ENCODE results near the gene TBL1X.

The TBL1X gene

DNA sequence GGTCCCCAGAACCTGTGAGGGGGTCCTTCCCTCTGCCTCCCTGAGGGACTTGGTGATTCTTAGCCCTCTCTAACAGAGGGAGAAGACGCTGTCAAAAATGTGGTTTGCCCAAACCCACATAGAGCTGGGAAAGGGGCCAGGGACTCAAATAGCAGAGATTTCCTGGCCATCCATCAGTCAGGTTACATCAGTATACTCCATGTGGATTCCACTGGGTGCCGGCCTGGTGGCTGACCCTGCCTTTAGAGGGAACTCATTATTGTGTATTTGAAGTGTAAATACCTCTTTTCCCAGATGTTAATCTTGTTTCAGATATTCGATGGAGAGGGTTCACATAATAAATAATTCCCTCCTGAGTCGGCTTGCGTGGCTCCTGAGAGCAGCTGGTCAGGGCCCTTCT, 130.3 kb downstream of the TBL1X start:
- DNase-seq, result no peak

DNA sequence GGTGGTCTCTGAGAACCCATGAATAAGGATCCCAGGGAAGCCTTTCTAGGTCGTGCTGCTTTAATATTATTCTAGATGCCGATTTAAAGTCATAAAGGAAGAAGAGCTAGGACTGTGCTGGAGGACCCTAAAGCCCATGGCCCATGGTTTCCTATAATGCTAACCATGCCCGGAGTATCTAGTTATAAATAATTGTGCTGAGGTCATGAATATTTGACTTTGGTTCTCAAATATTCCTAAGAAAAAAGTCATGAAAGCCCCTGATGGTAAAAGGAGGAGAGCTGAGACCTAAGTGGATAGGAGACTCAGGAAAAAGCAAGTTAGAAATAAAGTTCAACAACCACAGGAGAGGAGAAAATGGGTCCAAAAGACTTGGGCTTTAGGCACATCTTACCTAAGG, 132.0 kb downstream of the TBL1X start:
- DNase-seq, result no peak

DNA sequence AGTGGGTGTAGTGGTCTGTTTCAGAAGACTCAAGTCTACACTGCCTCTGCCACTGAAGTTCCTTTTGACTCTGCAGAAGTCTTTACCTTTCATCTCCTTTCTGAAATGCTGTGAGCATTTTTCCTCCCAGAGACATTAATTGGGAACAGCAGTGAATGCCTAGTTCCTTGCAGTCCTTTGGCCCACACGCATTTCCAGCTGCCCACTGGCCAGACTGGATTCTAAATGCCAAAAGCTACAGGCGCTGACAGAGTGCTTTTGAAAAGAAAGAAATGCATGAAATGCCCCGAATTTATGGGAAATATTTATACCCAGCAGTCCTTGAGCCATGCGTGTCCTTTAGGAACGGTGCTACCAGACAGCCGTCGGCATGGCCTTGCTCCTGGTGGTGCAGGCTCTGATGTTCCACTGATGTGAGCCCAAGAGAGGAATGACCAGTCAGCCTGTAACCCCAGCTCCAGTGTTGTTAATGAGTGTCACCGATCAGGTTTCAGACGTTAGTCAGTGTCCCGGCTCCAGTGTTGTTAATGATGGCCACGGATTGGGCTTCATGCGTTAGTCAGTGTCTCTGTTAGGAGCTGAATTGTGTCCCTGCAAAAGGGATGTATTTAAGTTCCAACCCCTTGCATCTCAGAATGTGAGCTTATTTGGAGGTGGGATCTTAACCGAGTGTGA, 132.6 kb downstream of the TBL1X start:
- DNase-seq, result no peak

DNA sequence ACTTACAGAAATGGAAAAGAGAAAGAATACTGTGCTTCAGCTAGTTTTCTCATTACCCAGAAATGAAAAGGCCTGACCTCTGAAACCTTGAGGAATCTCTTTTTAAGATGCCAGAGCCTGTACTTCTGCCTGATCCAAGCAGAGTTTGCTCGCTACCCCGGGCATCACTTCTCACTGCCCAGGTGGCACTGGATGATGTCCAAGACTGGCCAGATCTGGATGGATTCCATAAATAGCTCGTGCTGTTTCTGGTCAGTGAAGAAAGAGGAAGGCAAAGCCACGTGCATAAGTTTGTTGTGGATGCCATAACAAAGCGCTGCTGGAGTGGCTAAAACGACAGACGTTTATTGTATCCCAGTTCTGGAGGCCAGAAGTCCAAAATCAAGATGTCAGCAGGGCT, 133.5 kb downstream of the TBL1X start:
- no peak for DNase-seq

DNA sequence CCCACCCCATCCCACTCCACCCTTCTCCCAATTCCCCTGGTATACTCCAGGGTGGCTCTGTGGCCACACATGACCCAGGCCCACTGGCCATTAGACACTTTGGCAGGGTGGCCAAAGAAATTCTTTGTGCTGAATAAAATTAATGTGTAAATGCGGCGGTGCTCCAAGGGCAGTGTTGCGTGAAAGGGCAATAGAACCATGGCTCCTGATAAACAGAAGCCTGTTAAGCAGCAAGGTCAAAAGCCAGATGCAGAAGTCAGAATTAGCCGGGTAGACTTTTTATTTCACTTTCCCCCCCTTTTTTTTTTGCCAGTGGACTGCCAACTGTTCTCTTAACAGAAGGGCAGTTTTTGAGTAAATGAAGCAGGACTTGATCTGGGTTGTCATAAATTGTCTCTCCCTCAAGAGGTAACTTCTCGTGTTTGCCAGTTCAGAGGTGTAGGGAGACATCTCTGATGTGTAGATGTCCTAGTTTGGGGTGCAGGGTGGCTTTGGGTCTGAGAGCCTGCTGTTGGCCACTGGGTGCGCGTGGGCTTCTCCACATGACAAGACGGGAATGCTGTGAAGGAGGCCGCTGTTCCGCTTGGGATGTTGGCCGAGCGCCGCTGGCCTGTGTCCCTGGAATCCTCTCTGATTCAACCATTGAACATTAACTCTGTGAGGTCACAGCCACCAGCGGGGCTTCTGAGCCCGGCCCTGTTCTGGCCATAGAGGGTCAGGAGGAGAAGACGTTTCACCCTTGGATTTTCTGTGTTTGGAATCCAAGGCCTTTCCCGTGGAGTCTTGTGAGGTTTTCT, 139.5 kb downstream of the TBL1X start:
- DNase-seq, result no peak

DNA sequence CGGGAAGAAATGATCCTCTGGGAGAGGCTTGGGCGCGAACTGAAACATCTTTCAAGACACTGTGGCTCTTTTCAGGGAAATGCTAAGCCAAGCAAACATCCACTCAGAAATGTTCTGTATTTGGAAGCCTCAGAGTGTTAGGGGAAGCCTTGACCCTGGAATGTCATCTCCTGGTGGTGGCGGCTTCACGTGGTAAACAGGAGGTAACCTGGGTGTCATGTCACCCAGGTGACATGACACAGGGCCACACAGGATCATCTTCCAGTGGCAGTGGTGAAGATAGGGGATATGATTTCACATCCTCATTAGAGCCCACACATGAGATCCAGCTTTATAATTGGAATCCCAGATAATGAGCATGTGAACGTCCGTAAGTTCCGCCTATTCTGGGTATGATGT, 140.0 kb downstream of the TBL1X start:
- DNase-seq, result no peak

DNA sequence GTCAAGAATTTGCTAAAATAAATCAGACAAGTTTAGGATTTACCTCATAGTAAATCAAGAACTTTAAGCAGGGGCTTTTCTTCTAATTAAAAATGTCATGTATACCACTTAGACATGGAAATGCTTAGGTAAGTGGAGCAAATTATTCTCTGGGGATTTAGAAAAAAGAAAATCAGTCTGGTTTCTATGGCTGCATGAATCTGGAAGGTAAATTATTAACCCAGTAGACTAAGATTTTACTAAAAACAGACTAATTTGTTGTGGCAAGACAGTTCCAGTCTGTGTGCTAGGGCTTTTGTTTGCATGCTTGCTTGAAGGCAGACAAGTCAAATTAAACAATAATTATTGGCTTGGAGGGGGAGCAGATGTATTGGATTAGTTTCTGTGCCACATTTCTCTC, 140.6 kb downstream of the TBL1X start:
- no peak for DNase-seq

DNA sequence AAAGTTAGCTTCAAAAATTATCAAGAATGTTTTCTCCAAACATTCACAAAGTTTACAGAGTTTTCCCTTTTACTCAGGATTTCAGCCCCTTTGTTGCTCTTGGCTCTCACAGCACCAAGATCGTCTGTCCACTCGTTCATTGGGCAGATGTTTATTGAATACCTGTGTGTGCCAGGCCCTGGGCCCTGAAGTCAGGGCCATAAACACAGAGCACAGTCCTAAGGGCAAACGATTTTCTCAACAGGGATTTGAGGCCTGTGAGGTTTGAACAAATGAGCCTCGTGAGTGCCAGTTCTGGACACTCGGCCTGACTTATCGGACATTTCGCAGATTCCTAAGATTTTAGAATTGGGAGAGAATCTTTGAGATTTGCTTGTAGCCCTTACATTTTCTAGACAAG, 142.1 kb downstream of the TBL1X start:
- DNase-seq, result no peak

DNA sequence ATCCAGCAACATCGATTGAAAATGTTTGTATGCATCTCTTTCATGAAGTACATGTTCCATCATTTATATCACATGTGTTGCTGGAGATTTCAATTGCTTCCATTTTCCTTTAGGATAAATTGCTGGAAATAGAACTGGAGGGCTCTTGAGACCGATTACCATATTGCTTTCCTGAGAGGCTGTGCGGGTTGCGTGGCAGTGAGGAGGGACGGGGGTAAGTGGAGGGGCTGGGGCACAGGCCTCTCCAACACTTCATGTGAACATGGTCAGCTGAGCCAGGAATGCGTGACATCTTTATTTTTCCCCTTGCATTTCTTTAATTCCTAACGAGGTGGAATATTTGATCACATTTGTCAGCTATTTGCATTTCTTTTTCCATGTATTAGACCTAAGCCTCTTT, 144.6 kb downstream of the TBL1X start:
- DNase-seq, result no peak

DNA sequence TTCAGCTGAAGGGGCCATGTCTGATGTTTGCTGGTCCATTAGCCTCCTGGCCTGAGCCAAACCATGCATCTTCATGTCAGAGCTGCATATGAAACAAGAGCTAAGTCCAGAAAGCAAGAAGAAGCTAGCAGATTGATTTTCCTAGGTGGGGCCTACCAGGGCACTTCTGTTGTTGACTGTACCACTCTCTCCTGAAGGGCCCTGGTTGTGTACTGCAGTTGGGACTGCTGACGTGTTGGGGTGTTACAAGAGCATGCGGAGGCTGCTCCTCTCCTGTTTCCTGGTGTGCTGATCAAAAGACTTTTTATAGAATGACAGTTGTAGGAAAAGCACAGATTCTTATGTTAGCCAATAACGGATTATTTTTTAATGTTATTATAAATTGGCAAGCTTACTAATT, 145.1 kb downstream of the TBL1X start:
- no peak for DNase-seq

DNA sequence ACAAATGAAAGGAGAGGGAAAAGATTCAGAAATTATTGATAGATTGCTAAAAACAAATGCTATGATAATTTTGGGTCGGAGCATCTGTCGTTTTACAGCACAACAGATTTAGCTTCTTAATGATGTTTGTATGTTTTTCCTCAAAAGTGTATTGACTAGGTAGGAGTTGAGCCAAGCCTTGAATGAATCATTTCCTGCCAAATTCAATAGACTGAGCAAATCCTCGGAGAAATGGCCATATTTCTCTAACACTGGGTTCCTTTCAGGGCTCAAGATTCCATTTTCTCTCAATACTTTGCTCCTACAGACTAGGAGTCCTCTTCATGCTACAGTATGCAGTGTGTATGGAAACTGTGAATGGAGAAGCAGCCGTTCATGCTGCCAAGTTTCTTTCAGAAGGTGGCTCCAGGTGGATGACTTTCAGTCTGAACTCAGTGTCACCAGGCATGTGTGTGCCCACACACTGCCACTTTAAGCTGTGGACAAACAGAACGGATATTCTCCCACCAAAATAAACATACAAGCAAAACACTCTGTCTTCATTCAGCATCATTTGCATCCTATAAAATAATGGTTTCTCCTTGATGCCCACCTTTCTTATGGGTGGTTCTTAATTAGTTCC, 146.0 kb downstream of the TBL1X start:
- DNase-seq, result no peak

DNA sequence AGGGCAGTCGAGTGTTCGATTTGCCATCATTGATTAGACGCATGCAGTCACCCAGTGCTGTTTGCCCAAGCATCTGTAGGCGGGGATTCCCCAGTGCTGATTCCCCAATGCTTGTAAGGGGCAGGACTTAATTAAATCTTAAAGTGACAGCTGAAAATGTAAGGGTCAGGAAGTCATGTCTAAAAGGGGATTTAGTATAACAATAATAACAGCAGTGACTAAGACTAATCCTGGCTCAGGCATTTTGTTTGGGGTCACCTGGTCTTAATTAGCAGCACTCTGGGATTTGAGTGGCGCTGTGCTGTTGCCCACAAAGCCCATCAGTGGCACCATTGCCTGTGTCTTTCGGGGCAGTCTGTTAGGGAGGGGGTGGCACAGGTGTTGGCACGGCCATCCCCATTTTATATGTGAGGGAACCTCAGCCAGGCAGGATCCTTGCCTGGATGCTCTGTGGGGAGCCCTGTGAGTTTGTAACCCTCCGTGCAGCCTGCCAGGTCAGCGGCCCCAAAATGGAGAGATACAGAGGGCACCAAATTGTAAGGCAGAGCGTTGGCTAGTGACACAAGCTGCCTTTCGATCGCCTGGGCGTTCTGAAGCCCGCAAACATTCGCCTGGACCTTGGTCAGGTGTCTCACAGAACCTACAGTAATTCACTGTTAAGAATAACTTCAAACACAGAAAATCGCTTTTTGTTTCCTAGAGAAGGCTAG, 146.7 kb downstream of the TBL1X start:
- DNase-seq, result no peak

DNA sequence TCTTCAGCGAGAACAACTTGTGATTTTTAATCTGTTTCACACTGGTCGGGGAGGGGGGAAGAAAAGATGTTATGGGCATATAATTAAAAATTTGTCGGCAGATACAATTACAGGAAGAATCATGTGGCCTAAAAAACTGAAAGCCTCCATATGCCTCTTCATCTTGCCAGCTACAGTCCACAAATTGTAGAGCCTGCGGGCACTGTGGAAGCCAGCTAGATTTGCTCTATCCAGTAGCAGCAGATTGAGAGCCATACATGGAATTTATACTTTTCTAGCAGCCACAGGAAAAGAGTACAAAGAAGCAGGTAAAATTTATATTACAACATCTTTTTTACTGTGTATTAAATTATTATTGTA, 147.3 kb downstream of the TBL1X start:
- DNase-seq, result no peak

DNA sequence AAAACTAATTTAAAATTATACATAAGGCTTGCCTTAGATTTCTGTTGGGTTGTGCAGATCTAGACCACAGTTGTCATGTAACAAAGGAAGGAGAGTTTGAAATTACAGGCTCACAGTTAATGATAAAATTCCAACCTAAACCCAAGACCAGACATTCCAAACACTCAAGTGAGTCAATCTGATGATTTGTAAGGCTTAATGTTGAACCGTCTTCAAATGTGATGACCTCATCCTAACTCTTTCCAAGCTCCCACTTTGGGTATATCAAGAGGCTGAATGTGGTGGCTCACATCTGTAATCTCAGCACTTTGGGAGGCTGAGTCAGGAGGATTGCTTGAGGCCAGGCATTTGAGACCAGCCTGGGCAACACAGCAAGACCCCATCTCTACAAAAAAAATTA, 149.2 kb downstream of the TBL1X start:
- no peak for DNase-seq

DNA sequence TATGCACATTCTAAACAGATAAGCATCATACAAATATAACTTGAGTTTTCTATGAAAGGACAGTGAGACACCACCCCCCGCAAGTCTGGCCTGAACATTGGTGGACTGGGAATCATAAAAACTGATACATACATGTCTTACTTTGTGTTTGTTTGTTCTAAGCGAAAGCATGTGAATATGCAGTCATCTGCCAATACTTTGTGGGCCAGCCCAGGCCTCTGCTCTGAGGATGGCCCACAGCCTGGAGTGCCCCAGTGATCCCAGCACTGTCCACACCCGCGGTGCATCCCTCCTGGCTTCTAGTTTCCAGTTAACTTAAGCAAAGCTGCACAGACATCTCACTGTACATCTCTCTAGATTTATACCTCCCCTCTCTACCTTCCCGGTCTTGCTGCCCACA, 154.3 kb downstream of the TBL1X start:
- DNase-seq, result no peak

DNA sequence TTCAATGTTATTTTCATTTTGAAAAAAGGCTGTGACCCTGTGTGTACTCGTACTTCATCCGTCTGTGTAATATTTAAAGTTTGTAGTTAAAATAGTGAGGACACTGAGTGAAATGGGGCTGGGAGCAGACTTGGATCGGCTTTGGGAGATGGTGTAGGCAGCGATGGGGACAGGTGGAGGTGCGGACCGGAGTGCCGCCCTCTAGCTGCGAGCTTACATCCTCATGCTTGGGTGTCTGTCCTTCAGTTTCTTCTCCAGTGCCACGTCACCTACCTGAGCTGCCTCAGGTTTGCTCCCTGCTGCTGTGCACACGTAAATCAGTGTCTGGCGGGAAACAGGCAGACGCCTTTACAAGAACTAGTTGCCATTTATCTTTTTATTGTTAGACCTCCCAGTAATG, 154.7 kb downstream of the TBL1X start:
- no peak for DNase-seq

DNA sequence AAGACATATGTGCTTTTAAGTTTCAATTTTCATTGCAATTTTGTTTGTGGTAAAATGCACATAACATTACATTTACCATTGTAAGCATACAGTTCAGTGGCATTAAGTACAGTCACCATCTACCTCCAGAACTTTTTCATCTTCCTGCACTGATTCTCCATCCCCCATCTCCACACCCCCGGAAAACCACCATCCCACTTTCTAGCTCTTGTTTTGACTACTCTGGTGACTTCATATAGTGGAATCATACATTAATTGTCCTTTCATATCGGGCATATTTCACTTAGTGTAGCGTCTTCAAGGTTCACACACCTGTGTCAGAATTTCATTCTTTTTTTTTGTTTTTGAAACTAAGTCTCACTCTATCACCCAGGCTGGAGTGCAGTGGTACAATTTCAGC, 157.3 kb downstream of the TBL1X start:
- DNase-seq, result no peak

DNA sequence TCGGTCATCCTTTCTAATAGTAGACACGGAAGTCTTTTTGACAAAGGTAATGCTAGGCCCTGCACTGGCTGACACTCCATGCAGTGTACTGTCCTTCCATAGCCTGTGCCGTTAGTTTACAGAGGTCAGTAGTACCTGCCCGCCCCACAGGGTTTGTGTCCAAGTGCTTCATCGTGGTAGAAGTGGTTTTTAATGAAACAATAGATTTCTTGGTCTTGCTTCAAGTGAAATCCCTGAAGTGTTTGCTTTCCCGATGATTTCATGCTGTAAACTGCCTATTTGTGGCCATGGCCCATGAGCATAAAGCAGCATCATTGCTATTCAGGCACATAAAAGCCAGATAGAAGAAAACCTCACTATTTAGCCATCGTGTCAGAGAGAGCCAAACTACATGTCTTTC, 161.5 kb downstream of the TBL1X start:
- DNase-seq, result no peak

DNA sequence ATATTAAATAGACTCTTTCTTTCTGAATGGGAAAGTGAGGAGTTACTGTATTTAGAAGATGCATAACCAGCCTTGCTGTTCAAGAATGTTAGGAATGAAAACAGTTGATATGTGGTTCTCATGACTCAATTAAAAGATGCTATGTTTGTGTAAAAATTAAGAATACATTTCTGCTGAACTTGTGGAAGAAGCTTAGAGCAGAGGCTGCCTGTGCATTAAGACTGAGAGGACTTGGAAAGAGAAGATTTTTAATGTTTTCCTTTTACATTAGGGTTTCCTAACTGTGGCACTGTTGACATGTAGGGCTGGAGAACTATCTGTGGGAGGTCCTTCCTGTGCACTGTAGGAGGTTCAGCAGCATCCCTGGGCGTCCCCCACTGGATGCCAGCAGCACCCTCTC, 163.1 kb downstream of the TBL1X start:
- DNase-seq, result no peak

DNA sequence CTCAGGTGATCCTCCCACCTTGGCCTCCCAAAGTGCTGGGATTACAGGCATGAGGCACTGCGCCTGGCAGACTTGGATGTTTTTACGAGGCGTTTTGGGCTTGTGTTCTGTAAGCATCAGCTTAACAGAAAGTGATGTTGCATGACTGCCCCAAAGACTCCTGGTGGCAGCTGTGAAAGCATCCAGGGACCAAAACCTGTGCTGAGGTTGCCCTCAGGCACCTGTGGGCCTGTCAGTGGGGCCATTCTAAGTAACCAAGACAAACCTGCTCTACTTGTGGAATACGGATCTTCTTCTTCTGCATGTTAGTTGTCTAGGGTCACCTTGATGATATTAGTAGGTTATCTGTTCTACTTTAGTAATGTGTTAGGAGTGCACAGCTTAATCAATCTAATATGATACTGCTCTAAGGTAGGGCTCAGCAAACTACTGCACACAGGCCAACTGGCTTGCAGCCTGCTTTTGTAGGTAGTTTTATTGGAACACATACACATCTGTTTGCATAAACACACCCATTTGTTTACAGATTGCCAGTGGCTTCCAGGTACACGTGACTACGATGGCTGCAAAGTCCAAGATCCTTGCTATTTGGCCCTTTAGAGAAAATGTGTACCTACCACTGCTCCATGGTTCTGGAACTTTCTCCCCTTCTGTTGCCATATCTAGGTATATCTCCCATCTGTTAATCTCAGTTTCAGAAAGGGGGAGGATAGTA, 164.1 kb downstream of the TBL1X start:
- no peak for DNase-seq

DNA sequence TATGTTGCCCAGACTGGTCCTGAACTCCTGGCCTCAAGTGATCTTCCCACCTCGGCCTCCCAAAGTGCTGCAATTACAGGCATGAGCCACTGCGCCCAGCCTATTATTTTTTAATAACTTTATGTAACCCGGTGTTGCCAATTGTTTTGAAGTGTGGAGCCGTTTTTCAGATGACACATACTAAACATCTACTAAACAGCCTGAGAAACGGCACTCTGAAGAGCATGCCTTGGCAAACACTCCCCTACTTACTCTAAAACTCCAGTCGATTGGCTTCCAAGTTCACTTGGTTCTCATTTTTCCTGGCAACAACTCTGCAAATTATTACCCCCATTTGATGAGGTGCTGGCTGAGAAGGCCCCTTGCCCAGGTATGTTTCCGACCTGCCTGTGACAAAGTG, 169.7 kb downstream of the TBL1X start:
- DNase-seq, result no peak

DNA sequence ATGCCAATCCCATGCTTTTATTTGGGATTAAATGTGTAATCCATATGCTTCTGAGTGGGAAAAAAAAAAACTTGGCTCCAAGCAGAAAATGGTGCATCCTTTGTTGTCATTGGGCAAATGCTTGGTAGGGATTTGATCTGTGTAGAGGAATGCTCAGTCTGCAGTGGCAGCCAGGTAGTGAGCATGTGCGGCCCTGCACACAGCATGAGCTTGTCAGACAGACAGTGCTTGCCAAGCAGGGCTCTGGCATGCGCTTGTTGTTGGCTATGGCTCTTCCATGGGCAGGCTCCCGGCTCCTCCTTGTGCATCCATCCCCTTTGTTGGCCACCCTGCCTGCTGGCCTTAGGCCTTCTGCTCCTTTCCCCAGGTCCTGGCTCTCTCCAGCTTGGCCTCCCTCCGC, 170.5 kb downstream of the TBL1X start:
- no peak for DNase-seq

DNA sequence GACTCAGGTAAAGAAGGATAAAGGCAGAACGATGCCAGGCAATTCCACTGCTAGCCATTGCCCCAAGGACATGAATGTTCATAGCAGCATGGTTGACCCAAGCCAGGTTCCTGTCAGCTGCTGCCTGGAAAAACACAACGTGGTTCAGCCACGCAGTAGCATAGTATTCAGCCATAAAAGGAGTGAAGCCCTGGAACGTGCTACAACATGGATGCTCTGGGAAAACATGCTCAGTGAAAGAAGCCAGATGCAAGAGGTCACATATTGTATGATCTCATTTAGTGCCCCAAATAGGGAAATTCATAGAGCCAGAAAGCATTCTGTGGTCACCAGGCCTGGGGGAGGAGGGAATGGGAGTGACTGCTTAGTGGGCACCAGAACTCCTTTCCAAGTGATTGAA, 170.9 kb downstream of the TBL1X start:
- no peak for DNase-seq
